SK-N-SH (cell line): Measurements from ENCODE around the gene CHST7. TPM values are rescaled to one million over a fixed set of nuclear protein-coding genes. Genes with fewer than 3 reads are reported as not detected.

Experiments
- CTCF ChIA-PET: fragments of 300-600, 350-600 bp; formaldehyde crosslinking; extraction: SDS; loops from one replicate; lab custom pipeline; 2021; lab: Yijun Ruan, JAX
- POLR2A ChIA-PET: fragments of 350-600 bp; sonication (Branson Sonifier 250); formaldehyde crosslinking; extraction: SDS; loops from one replicate; lab custom pipeline; 2020; ENCODE audit warnings: antibody characterized with exemption, inconsistent platforms; lab: Yijun Ruan, JAX
- DNase-seq: peaks from one replicate; pipeline ENCODE4 v3.0.0; 2012
- H2AFZ ChIP-seq: fragments of 200-600 bp; sonication (generic); 2 replicates; pipeline ENCODE4 v1.8.1; 2016; ENCODE audit warnings: antibody characterized with exemption, mild to moderate bottlenecking, low read depth
- H3F3A ChIP-seq: fragments of 200-600 bp; sonication (generic); replicated peaks from 2 replicates; pipeline ENCODE3; 2016; ENCODE audit warnings: antibody characterized with exemption, mild to moderate bottlenecking; ENCODE audit not compliant: insufficient read depth
- H3K27ac ChIP-seq, 2 experiments: fragments of 200-500 bp in 1 of 2; fragments of 200-600 bp in 1 of 2; sonication (Bioruptor generic) in 1 of 2; sonication (generic), shearing (Covaris generic) in 1 of 2; 2 replicates each; pipeline versions ENCODE4 v1.5.1 to v1.6.1; 2014 to 2016; ENCODE audit warnings: low read depth in 2 of 2, inconsistent platforms in 1 of 2, low read length in 1 of 2, mild to moderate bottlenecking in 1 of 2, mixed read lengths in 1 of 2
- H3K27me3 ChIP-seq: fragments of 200-600 bp; sonication (generic), shearing (Covaris generic); 2 replicates; pipeline ENCODE4 v1.6.1; 2016; ENCODE audit warnings: mixed run types; ENCODE audit not compliant: insufficient read depth
- H3K36me3 ChIP-seq, 2 experiments: fragments of 200-500 bp in 1 of 2; fragments of 200-600 bp in 1 of 2; sonication (Bioruptor generic) in 1 of 2; sonication (generic) in 1 of 2; replicated peaks in 1 of 2; 2 replicates each; pipeline versions ENCODE3 to v1.5.1; 2014 to 2016; ENCODE audit warnings: low read length in 1 of 2, mild to moderate bottlenecking in 1 of 2; ENCODE audit not compliant: insufficient read depth in 2 of 2, control insufficient read depth in 1 of 2
- H3K4me1 ChIP-seq, 2 experiments: fragments of 200-500 bp in 1 of 2; fragments of 200-600 bp in 1 of 2; sonication (Bioruptor generic) in 1 of 2; sonication (generic), shearing (Covaris generic) in 1 of 2; 2 replicates each; pipeline versions ENCODE4 v1.5.1 to v1.6.1; 2014 to 2016; ENCODE audit warnings: low read depth in 1 of 2, low read length in 1 of 2, mixed run types in 1 of 2; ENCODE audit not compliant: insufficient read depth in 2 of 2, control insufficient read depth in 1 of 2
- H3K4me2 ChIP-seq: fragments of 200-600 bp; sonication (generic), shearing (Covaris generic); 2 replicates; pipeline ENCODE4 v1.6.1; 2017; ENCODE audit warnings: mixed run types
- H3K4me3 ChIP-seq, 2 experiments: fragments of 200-500 bp in 1 of 2; fragments of 200-600 bp in 1 of 2; sonication (Bioruptor generic) in 1 of 2; sonication (generic), shearing (Covaris generic) in 1 of 2; 2 replicates each; pipeline versions ENCODE4 v1.5.1 to v1.8.1; 2014 to 2016; ENCODE audit warnings: low read depth in 2 of 2, inconsistent platforms in 1 of 2, low read length in 1 of 2, mild to moderate bottlenecking in 1 of 2, mixed read lengths in 1 of 2, moderate library complexity in 1 of 2
- H3K79me2 ChIP-seq: fragments of 200-600 bp; sonication (generic); 2 replicates; pipeline ENCODE4 v1.8.1; 2017; ENCODE audit warnings: mild to moderate bottlenecking; ENCODE audit not compliant: insufficient read depth
- H3K9ac ChIP-seq: fragments of 200-600 bp; sonication (generic); 2 replicates; pipeline ENCODE4 v1.6.1; 2017; ENCODE audit warnings: mixed run types
- H3K9me2 ChIP-seq: fragments of 200-600 bp; sonication (generic); 2 replicates; pipeline ENCODE4 v1.6.1; 2017; ENCODE audit warnings: mixed run types
- H3K9me3 ChIP-seq: fragments of 200-600 bp; sonication (generic); 2 replicates; pipeline ENCODE4 v1.6.1; 2017; ENCODE audit warnings: mixed run types, mild to moderate bottlenecking, moderate library complexity
- H4K20me1 ChIP-seq: fragments of 200-600 bp; sonication (generic); 2 replicates; pipeline ENCODE4 v1.6.1; 2017; ENCODE audit warnings: mild to moderate bottlenecking, mixed run types; ENCODE audit not compliant: insufficient read depth
- ELF1 ChIP-seq: IDR thresholded peaks from 2 replicates; pipeline ENCODE4 v1.4.0; 2012
- EP300 ChIP-seq, 2 experiments: IDR thresholded peaks; 2 replicates each; pipeline versions ENCODE4 v1.4.0 to v1.6.1; 2012; ENCODE audit warnings: borderline replicate concordance in 1 of 2, low read depth in 1 of 2, low read length in 1 of 2
- FOSL2 ChIP-seq: IDR thresholded peaks from 2 replicates; pipeline ENCODE4 v1.4.0; 2012; ENCODE audit warnings: low read depth, mild to moderate bottlenecking, moderate library complexity, borderline replicate concordance
- GABPA ChIP-seq: IDR thresholded peaks from 2 replicates; pipeline ENCODE4 v1.4.0; 2012; ENCODE audit warnings: low read depth, mild to moderate bottlenecking
- GATA2 ChIP-seq: sonication (generic); formaldehyde crosslinking; IDR thresholded peaks from 2 replicates; pipeline ENCODE4 v1.5.0; 2020; ENCODE audit warnings: mild to moderate bottlenecking, missing genetic modification reagents
- JUND ChIP-seq: IDR thresholded peaks from 2 replicates; pipeline ENCODE4 v1.4.0; 2012
- MXI1 ChIP-seq: IDR thresholded peaks from 2 replicates; pipeline ENCODE4 v1.6.1; 2012; ENCODE audit warnings: mild to moderate bottlenecking, low read depth, low read length, improper control_type of control experiment
- NFIC ChIP-seq: IDR thresholded peaks from 2 replicates; pipeline ENCODE4 v1.4.0; 2012; ENCODE audit warnings: borderline replicate concordance
- PBX3 ChIP-seq: IDR thresholded peaks from 2 replicates; pipeline ENCODE4; 2012
- POLR2AphosphoS5 ChIP-seq: IDR thresholded peaks from 2 replicates; pipeline ENCODE4 v1.6.1; 2012; ENCODE audit warnings: low read depth, low read length
- REST ChIP-seq: IDR thresholded peaks from 2 replicates; pipeline ENCODE4 v1.6.1; 2012; ENCODE audit warnings: mild to moderate bottlenecking, low read depth, low read length, moderate library complexity
- RFX5 ChIP-seq: IDR thresholded peaks from 2 replicates; pipeline ENCODE4 v1.6.1; 2012; ENCODE audit warnings: mild to moderate bottlenecking, improper control_type of control experiment, low read length
- SIN3A ChIP-seq: IDR thresholded peaks from 2 replicates; pipeline ENCODE4 v1.6.1; 2012; ENCODE audit warnings: low read depth, mild to moderate bottlenecking, low read length, moderate library complexity, borderline replicate concordance
- USF2 ChIP-seq: fragments of 150-350 bp; IDR thresholded peaks from 2 replicates; pipeline ENCODE4 v1.6.1; 2017; ENCODE audit warnings: antibody characterized with exemption, low read length, low read depth, borderline replicate concordance
- WGBS: methylation state at CpG from one replicate; pipeline ENCODE4 v1.1.6; 2017; ENCODE audit warnings: low lambda C conversion rate; 5-methylcytosine and 5-hydroxymethylcytosine counted together
- polyA plus RNA-seq, 3 experiments: library from polyadenylated mRNA; depleted of rRNA; stranded (reverse); fragments of >200 nt; gene quantifications; 2 replicates each; pipeline ENCODE4 v1.2.3, GENCODE V29; 2012

The CHST7 gene
- polyA plus RNA-seq, 1 of the 3 experiments (the other 2 are of a cell fraction), result 6.2 TPM

GRCh38 chrX:46588263-46588662, 14.7 kb downstream of the CHST7 start:
- H3K27ac ChIP-seq, result peak overlapping the region; percentile 44 to 78; a peak in 3 of 4 replicates
- peak overlapping the region; percentile 50 for H3K4me2 ChIP-seq
- H2AFZ ChIP-seq, result peak overlapping the region; percentile 21; the same call in 1 of the 2 replicates
- no peak overlapping the region; the same call in 1 of the 2 replicates for H3K9ac ChIP-seq
- H3K27me3 ChIP-seq, result no peaks in the 10 kb centered on the region
- no peaks in the 10 kb centered on the region for H3K36me3 ChIP-seq
- H3K9me3 ChIP-seq, result no peaks in the 10 kb centered on the region
- H3K79me2 ChIP-seq, result peaks cover 27% of the 10 kb centered on the region
- ChIA-PET CTCF (no interaction called here), POLR2A (no interaction called here)
- TF ChIP-seq FOSL2, result peak; percentile 34; the same call in 1 of the 2 replicates
- TF ChIP-seq GATA2, result no peak
- TF ChIP-seq USF2, result no peak
- TF ChIP-seq PBX3, result peak; percentile 33; the same call in 1 of the 2 replicates
- TF ChIP-seq EP300 (IDR thresholded peaks at IDR 0.05; ENCODE audit: borderline replicate concordance in 1 of 2, low read depth in 1 of 2, low read length in 1 of 2), result peak in 1 of 2 experiments; percentile 30; a peak in 1 of 4 replicates
- 0 out of 2 replicates have a peak, but pooled peaks have one; percentile 22 for TF ChIP-seq ELF1
- TF ChIP-seq POLR2AphosphoS5, result 0 out of 2 replicates have a peak, but pooled peaks have one; percentile 14
- peak; percentile 32; the same call in 1 of the 2 replicates for TF ChIP-seq NFIC
- TF ChIP-seq GABPA, result 0 out of 2 replicates have a peak, but pooled peaks have one; percentile 13
- peak; percentile 58 for TF ChIP-seq JUND
- H3K4me3 ChIP-seq, result 0 out of 4 replicates have a peak overlapping the region, but pooled peaks of 1 of the 2 experiments have one; percentile 17
- peaks cover 16% of the 10 kb centered on the region for H3F3A ChIP-seq
- no peaks in the 10 kb centered on the region for H4K20me1 ChIP-seq
- DNase-seq, result no peak
- 0% methylated on average over 4 of the region's 4 CpGs for WGBS
- H3K4me1 ChIP-seq, result peaks cover 0 to 43% of the 10 kb centered on the region in 2 experiments; a peak in 2 of 4 replicates
- no peaks in the 10 kb centered on the region for H3K9me2 ChIP-seq

- H3K4me3 ChIP-seq, result no peak overlapping the region
- no peaks in the 10 kb centered on the region for H4K20me1 ChIP-seq
- POLR2A ChIA-PET, result no interaction called here
- no peaks in the 10 kb centered on the region for H3K27me3 ChIP-seq
- H3K27ac ChIP-seq, result peak overlapping the region in 1 of 2 experiments; percentile 78; a peak in 1 of 4 replicates
- H3K36me3 ChIP-seq, result no peaks in the 10 kb centered on the region
- H3K4me2 ChIP-seq, result no peak overlapping the region
- CTCF ChIA-PET, result interaction anchor here (0.7 to 1.0 kb wide), 2 partner anchors 11 kb away, joined by 3 read pairs; no protein-coding TSS in a partner anchor
- no peak overlapping the region for H3K9ac ChIP-seq
- no peaks in the 10 kb centered on the region for H3K9me2 ChIP-seq
- no peak for DNase-seq
- 38% methylated on average over 7 of the region's 7 CpGs for WGBS
- TF ChIP-seq SIN3A (no peak), FOSL2 (0 out of 2 replicates have a peak, but pooled peaks have one; percentile 11), NFIC (peak; percentile 44; the same call in 1 of the 2 replicates), MXI1 (no peak), RFX5 (no peak), REST (no peak)
- peaks cover 24% of the 10 kb centered on the region for H3K79me2 ChIP-seq
- H3K9me3 ChIP-seq, result no peaks in the 10 kb centered on the region
- no peak overlapping the region for H2AFZ ChIP-seq
- H3K4me1 ChIP-seq, result peaks cover 0 to 33% of the 10 kb centered on the region in 2 experiments; a peak in 2 of 4 replicates
- peaks cover 3% of the 10 kb centered on the region for H3F3A ChIP-seq
These were observed 16.6 kb downstream of the CHST7 start for GRCh38 chrX:46589977-46590723.
